GM19238 (cell line): ENCODE measurements around the gene UBE3C.
"Not testable (repeated sequence)": the region's sequence is repeated elsewhere in the genome, so short reads cannot be mapped to it uniquely, and the experiment has no call there.

Experiments
- DNase-seq: peaks from one replicate; pipeline ENCODE4 v3.0.0; 2011; ENCODE audit warnings: low spot score; ENCODE audit not compliant: insufficient read length

UBE3C gene

DNA sequence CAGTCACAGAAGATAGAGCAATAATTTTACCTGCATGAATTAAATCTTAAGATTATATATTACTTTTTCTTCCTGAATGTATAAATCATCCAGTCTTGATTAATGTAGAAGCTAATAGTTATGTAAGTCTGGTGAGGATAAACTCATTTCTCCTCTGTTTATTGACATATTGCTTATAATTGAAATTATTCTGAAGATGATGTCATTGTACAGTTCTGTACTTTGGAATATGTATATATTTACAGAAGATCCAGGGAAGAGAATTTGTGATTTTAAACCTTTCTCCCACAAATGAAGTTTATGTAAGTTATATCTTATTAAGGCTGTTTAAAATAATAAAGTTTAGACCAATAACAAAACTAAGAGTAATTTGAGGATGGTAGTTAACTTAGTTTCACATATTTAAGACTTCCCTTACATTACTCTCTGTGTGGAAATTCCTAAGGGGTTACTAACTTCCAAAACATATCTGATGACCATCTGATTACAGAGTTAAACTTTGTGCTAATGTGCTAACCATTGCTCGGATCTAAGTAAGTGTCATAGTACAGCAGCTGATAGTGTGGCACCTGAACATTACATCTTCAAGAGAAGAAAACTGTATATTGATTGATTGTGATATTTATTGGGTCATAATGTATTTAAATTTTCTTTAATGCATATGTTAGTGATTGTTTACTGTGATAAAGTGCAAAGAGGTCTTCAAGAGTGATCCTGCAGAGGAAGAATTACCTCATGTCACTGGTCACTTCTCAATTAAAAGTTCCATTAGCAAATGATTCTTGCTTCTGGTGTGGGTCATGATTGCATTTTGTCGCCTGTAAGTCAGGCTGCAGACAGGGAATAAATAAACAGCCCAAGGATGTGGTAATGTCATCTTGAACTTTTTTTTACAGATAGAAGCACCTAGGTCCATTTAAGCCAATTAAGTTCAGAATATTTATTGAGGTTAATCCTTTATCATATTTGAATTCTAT lies 96.9 kb downstream of the UBE3C start:
- DNase-seq = no peak

DNA sequence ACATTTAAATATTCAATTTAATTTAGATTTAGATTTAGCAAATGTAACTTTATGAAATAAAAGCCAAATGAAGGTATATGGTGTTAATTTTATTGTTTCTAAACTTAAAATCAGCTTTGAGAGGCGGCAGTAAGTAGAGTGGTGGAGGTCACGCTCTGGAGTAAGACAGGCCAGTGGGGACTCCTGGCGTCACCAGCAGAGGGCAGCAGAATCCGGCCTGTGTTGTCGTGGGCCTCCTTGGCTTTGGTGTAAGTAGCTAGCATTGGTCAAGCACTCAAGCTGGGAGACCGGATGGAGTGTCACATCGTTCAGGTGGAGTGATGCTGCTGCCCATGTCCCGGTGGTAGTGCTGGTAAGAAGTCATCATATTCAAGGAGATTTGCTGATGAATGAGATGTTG lies 99.4 kb downstream of the UBE3C start:
- no peak for DNase-seq

DNA sequence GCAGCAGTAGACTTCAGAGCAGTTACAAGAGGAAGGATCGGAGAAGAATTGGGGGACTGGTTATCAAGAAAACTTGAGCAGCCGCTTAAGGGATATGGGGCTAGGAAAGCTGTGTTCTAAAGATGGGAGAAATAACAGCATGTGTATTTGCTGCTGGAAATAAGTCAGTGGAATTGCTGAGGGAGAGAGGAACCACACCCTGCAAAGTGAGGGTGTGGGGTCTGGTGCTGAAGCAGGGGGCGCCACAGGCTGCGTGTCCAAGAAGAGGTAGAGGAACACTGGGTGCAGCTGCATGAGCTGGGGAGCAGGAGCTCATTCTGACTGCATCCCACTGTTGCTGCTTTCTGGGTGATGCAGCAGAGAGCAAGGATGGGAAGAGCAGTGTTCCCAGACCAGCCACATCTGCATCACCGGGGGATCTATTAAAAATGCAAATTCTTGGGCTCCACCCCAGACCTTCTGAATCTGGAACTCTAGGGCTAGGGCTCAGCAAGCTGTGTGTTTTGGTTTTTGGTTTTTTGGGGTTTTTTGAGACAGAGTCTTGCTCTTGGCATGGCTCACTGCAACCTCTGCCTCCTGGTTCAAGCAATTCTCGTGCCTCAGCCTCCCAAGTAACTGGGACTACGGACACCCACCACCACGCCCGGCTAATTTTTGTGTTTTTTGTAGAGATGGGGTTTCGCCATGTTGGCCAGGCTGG lies 101.0 kb downstream of the UBE3C start:
- DNase-seq = no peak

DNA sequence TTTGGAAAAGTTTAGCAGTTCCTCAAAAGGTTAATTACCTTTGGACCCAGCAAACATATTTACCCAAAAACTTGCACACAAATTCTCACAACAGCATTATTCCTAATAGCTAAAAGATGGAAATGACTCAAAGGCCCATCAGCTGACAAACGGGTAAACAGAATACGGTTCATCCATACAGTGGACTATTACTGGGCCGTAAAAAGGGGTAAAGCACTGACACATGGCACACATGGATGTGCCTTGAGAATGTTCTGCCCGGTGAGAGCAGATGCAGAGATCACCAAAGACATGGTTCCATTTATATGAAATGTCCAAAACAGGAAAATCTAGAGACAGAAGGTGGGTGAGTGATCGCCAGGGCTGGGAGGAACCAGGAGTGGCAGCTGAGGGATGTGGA lies 102.9 kb downstream of the UBE3C start:
- DNase-seq = no peak

DNA sequence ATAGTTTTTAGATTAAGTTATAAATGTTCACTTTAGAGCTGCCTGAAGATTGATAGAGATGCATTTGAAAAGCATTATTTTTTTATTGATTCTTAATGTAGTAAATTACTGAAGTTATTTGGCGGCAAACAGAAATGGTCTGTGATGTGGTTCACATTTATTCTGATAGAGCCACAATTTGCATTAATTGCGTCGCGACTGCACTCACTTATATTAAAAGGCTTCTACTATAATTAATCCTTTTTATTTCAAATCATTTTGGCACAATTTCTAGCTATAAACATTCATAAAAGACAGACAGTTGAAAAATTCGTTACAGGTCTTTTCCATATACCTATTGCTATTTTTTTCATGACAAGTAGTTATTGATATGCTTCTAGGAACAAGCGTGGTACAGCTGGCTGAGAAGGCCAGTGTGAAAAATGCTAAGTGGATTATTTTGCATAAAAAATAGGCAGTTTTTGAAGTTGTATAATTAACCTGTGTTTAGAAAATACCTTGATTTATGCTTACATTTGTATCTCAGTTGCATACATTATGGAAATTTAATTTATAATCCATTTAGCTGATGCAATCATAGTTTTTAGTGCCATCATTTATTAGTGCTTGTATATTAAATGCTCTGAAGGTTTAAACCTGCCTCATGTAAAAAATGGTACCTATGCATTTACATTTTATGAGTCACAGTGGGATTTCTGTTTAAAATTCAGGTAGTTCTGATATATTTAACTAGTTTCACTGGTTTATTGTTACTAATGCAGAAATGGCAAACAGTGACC lies 106.0 kb downstream of the UBE3C start:
- DNase-seq = no peak

DNA sequence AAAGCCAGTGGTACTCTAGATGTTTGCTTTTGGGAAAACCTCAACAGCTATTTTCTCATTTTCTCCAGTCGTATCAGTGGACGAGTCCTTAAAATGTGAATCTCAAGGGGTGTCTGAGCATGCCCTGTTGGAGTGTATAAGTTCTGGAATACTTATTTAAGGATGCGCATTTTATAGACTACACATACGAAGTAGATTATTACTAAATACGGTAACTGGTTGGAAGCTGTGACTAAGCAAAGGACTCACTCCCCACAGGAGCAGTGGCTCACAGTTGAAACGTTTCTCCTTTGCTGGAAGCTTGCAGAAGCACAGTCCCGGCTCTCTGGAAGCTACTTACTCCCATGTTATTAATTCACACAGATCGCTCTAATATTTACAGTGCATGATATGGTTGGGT lies 107.3 kb downstream of the UBE3C start:
- DNase-seq = no peak

DNA sequence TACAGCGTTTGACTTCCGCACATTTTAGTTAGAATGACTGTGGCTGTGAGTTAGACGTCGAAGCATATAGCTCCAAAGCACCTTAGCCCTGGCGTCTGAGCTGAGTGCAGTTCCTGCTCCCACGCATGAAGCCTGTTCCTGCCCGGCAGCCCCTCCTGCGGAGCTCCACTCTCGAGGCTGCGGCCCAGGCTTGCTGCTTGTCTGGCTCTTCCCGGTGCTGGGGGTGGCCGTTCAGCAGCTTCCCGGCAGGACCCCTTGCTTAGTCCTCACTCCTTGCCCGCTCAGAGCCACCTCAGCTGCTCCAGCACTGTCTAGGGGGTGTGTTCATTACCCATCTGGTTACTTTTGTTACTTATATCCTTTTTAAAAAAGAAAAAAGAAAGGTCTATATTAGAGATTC lies 109.9 kb downstream of the UBE3C start:
- DNase-seq = no peak

DNA sequence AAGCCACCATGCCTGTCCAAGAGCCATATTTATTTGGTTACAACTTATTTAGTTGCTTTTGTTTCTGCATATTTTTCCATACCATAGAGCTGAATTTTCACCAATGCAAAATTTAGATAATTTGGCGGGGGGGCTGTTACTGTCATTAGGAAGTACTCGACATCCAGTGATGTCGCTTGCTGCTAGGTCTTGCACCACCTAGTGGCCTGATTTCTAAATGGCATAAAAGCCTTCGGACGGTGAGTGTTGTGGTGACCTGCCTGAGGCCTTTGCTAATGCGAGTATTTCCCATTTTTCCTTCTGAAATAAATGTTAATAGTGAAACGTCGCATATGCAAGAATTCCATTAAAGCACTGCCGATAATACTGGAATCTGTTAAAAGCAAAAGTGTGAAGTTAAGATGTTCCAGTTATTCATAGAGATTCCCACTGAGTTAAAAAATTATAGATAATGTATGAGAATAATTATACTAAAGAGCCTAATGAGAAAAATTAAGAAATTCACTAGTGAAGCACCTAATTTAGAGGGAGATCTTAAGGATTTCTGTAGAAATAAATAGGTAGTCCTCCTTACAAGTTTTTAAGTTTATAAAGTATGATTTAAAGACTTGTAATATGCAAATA lies 112.0 kb downstream of the UBE3C start:
- peak; percentile 32 for DNase-seq

DNA sequence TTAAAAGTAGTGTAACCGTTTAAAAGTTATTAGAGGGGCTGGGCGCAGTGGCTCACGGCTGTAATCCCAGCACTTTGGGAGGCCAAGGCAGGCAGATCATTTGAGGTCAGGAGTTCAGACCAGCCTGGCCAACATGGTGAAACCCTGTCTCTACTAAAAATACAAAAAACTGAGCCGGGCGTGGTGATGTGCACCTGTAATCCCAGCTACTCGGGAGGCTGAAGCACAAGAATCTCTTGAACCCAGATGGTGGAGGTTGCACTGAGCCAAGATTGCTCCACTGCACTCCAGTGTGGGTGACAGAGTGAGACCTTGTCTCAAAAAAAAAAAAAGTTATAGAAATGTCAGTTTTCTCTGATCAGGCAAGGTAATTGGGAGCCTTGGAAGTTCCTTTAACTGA lies 113.1 kb downstream of the UBE3C start:
- not testable (repeated sequence) for DNase-seq

DNA sequence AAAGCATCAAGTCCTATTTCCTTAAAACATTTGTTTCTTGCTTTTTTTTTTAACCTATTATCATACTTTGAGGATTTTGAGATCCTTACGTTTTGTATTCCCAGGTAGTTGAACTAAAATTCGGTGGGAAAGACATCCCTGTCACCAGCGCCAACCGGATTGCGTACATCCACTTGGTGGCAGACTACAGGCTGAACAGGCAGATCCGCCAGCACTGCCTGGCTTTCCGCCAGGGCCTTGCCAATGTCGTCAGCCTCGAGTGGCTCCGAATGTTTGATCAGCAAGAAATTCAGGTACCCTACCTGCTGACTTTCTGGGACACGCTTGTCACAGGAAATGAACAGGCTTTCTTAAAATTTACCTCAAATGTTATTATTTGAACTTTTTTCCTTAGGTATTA lies 115.1 kb downstream of the UBE3C start:
- DNase-seq = no peak

DNA sequence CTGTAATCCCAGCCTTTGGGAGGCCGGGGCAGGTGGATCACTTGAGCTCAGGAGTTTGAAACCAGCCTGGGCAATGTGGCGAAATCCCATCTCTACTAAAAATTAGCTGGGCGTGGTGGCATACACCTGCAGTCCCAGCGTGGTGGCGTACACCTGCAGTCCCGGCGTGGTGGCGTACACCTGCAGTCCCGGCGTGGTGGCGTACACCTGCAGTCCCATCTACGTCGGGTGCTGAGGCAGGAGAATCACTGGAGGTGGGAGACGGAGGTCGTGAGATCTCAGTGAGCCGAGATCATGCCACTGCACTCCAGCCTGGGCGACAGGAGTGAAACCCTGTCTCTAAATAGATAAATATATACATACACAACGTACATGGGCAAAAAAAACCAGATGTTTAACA lies 116.1 kb downstream of the UBE3C start:
- not testable (repeated sequence) for DNase-seq

DNA sequence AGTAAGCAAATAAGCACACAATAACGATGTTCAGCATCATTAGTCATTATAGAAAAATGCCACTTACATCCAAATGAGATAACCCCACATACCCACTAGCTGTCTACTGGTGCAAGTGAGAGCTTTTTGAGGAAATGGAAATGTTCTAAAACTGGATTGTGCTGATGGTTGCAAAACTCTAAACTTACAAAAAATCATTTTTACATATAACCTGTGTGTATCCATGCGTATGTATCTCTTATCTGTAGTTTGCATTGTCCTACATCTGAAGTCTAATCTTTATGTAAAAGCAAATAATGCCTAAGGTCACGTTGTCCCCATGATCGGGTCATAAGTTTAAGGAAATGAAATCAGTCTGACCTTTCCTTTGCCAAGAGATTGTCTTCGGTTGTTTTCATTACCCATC lies 116.5 kb downstream of the UBE3C start:
- no peak for DNase-seq

DNA sequence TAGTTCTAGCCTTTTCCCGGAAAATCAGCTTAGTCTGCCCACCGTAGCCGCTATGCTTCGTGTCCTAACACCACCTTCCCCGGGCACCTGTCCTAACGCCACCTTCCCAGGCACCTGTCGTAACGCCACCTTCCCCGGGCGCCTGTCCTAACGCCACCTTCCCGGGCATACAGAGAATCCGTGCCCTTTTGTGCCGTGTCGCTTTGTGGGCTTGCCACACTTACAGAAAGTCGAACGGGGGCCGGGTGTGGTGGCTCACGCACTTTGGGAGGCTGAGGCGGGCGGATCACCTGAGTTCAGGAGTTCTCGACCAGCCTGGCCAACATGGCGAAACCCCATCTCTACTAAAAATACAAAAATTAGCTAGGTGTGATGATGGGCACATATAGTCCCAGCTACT lies 124.4 kb downstream of the UBE3C start:
- no peak for DNase-seq

DNA sequence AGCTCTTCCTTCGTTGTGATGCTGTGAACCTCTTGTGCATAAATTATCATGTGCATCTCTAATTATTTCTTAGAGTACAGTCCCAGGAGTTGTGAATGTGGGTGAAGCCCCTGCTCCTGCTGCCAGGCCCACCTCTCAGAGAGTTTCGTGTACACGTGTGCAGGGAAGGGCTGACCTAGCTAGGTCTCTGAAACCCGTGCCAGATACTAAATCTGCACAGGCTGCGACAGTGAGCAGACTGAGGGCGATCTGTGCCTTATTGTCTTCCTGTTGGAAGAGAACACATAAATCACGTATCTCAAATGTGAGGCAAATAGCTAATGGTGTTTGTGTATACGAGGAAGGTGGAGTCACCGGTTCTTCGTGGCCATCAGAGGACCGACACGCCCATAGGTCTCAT lies 126.3 kb downstream of the UBE3C start:
- DNase-seq = no peak

DNA sequence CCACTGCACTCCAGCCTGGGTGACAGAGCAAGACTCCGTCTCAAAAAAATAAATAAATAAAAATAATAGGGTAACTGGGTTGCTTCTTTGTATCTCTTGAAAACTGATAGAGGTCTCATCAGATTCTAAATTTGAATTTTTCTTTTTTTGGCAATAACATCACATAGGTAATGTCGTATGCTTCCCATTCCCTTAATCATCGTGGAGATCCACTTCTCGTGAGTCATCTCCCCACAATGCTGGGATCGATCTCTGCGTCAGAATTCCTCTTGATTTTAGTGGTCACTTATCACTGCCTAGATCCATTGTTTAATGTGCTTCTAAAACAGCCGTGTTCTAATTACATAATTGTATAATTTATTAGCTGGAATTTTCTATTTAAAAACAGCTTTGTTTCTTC lies 127.5 kb downstream of the UBE3C start:
- no peak for DNase-seq

DNA sequence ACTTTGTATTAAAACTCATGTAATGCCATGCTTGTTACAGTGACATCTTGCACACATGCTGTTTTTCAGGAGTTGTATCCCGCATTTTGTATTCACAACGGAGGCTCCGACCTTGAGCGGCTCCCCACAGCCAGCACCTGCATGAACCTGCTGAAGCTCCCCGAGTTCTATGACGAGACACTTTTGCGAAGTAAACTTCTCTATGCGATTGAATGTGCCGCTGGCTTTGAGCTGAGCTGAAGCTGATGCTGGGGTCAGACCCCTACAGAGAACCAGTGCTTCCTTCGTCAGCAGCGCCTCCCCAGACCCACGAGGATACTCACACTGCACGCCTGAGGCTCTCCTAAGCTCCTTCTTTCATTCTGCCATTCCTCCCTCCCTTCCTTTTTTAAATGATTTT lies 128.8 kb downstream of the UBE3C start:
- no peak for DNase-seq

DNA sequence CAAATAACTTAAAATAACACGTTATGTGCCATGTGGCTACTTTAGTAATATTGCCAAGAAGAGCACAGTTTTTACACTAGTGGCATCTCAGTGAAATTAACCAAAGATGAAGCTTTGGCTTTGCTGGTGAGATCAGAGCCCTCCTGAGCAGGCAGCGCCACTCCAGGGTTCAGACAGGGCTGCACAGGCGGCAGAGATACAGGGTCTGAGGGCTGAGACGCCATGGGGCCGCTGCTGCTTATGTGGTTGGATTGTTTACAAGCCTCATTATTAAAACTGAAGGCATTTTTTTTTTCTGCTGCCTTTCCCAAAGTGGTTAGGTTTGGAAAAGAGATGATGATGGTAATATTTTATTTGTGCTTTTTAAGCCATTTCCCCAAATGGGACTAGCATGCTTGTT lies 129.2 kb downstream of the UBE3C start:
- no peak for DNase-seq

DNA sequence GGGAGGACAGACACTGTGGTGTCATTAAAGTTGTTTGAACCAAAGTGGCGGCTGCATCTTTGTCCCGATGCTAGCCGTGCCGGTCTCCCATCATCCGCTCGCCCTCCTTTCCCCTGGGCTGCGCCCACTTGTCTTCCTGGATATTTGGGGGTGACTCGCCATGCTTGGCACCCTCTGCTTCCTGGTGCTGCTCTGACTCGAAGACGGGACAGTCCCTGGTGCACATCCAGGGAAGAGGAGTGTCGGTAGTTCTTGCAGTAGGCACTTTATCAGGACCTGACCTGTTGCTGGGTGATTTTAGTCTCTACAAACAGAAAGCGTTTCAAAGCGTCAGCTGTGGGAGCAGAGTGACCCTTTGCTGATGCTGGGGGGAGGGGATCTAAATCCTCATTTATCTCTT lies 129.8 kb downstream of the UBE3C start:
- no peak for DNase-seq

DNA sequence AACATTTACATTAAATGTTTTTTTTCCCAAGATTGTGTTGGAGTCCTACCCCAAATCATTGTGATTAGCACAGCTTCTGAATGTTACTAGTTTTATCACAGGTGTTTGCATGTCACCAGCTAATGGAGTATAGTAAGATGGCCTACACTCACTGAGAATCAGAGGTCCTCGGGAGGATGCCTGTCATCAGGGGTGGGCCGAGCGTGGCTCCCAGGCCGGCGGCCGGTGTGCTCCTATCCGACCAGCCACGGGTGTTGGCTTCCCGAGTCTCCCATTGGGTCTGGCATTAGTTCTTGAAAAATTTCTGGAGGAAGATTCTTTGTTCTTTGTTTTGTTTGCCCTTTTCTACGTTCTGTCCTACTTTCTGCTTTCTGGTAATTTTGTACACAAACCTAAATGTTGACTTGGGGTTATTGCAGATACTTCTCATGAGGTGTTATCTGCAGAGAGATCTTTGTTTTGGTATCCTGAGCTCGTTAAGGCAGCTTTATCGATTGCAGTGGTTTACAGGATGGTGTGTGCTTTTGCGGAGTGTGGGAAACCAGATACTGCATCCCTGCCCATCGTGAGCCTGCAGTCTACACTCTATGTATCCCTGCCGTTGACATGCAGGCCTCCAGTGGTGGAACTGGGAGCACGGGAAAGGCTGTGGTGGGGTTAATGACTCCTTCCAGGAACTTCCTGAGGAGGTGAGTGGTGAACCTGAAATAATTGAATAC lies 130.8 kb downstream of the UBE3C start:
- no peak for DNase-seq

DNA sequence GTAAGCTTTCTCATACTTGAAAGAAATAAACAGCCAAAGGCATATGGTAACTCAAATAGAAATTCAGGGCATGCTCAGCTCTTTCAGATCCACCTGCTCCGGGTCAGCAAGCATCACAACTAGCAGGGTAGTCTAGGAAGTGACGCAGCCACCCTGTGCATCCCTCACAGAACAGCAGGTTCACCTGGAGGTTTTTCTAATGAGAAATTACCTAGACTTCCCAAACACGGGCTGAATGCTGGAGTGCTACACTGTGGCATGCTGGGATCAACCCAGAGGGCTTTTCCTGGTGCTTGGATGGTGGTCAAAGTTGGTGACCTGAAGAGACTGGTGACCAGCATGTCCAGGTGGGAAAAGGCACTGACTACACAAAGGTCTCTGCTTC lies 131.3 kb downstream of the UBE3C start:
- DNase-seq = no peak
